NCI-H1105 treated with DMSO at 0.1 percent for 48 hours (cell line): ENCODE measurements around the gene CEL.

Source experiments
- DNase-seq: peaks from one replicate; lab custom pipeline; 2025; lab: John Stamatoyannopoulos, UW

Gene CEL

DNA sequence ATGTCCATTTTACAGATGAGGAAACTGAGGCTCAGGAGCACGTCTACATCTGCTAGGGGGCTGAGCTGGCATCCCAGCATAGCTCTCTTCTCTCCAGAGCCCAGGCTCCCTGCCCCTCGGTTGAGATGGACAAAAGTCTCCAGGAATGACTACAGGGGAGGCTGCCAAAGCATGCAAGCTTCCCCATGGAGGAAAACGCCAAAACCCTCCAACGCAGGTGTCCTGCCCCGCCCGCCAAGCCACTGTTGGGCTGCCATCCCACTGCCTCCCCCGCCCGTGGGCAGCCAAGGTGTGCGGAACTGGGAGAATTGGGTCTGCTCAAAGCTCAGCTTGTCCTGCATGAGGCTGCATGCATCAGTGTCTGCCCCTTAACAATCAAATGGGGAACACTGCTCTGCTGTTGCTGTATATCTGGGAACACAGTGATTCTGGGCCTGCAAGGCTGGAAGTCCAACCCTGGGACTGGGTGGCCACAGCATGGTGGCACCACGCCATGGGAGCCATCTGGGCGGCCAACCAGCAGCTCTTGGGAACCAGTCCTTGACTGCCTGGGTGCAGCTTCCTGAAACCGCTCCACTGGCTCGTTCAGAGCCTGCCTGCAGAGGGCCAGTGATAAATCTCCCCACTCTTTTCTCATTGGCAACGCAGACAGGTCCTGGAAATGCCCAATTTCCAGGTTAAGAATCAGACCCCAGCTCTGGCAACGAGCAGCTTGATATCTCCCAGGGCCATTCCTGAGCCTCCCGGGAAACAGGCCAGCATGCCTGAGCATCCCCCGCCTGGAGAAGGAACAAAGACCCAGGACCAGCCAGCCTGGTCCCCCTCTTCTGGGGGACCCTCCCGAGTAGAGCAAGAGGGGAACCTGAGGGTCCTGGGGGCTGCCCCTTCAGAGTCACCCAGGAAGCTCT, 55.7 kb downstream of the CEL start:
- no peak for DNase-seq

DNA sequence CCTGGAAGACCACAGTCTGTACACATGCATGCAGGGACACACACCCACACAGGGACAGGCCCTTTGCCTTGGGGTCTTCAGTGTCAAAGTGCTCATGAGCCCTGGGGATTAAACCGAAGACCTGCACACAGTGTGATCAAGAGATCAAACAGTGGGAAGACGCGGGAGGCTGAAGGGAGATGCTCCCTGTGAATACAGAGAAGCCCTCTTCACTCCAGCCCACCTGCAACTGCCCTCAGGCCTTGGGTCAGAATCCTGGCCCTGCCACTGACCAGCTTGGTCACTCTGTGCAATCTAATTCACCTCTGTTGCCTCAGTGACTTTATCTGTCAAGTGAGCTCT, 56.4 kb downstream of the CEL start:
- DNase-seq = no peak

- no peak for DNase-seq
These were observed 56.8 kb downstream of the CEL start for GRCh38 chr9:133118568-133118967.

DNA sequence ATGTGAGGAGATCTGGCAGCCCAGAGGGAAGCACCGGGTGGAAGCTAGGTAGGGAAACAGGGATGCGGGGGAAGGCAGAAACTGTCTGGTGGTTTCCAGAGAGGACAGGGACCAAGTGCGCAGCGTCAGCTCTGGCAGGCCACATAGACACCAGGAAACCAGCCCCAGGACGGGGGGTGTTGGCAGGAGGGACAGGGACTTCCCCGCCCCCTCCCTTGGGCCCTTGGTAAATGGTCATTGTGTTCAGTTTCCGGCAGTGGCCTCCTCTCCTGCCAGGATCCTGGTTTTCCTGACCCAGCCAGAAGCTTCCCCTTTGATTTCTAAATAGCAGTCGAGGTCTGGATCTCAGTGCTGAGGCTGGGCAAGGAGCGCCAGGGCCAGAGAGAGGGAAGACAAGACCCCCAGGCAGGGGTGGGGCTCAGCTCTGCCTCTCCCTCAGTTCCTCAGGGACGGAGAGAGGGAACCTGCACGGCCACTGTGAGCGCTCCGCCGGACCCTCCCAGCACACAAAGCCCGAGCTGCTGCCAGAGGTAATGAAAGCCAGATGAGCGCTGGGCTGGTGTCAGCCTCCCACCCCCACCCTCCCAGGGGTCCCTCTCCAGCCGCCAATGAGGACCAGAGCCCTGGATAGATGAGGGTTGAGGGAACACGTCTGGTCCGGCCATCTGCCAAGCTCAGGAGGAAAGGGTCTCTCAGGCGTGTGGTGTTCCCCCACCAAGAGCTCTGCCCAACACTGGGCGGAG, 57.5 kb downstream of the CEL start:
- DNase-seq = no peak

GRCh38 chr9:133119846-133120500, 58.2 kb downstream of the CEL start:
- peak; percentile 23 for DNase-seq

GRCh38 chr9:133120501-133121197, 58.9 kb downstream of the CEL start:
- peak; percentile 28 for DNase-seq
